Measurements from ENCODE around the gene NVL.
"Not testable (repeated sequence)": the region's sequence is repeated elsewhere in the genome, so short reads cannot be mapped to it uniquely, and the experiment has no call there.

GRCh38 chr1:224311503-224311902 lies 18.5 kb downstream of the NVL start:
- not testable (repeated sequence) for TF ChIP-seq CTCF, POLR2AphosphoS5, POLR2A, EP300 (IDR thresholded peaks at IDR 0.05)

Data from gastroesophageal sphincter (tissue), 3 donors.